NOMO-1 treated with DMSO at 0.1 percent for 48 hours (cell line): ENCODE measurements around the gene MAMDC2.

Experiments
- DNase-seq: peaks from one replicate; lab custom pipeline; 2025; ENCODE audit not compliant: unreplicated experiment; lab: John Stamatoyannopoulos, UW

MAMDC2 gene

GRCh38 chr9:70257991-70258691 is 214.5 kb downstream of the MAMDC2 start:
- DNase-seq: peak; percentile 2

DNA sequence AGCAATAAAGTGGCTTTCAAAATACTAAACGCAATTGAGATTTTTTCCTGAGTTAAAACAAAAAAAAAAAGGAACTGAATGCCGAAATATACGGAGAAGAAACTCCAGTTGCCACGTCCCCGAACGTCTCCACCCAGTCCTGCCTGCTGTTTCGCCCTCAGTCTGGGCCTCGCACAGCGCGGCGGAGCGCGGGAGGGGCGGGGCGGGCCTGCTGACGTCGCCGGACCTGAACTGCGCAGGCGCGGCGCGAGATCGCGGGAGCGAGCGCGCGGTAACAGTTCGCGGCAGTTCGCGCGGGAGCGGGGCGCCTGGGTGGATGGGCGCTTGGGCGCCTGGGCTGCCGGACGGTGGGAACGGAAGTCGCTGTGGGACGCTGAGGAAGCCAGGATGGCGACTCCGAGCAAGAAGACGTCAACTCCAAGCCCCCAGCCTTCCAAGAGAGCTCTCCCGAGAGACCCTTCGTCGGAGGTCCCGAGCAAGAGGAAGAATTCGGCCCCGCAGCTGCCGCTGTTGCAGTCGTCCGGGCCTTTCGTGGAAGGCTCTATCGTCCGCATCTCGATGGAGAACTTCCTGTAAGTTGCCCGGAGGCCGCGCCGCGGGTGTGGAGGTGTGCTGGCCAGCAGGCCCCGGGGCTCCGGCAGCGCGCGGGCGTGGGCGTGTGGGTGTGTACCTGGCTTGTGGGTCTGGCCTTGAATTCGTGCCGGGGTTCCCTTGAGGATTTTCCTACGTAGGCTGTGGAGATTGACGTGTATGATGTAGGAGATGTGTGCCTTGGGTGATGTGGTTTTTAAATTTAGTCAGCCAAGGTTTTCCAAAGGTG is 215.3 kb downstream of the MAMDC2 start, which contains the start of gene SMC5:
Gene SMC5, plus strand, starts transcription at position 287 of the 820 bp plus-strand sequence. Its CDS starts 101 bp downstream, at position 388.
- DNase-seq: peak; percentile 62

DNA sequence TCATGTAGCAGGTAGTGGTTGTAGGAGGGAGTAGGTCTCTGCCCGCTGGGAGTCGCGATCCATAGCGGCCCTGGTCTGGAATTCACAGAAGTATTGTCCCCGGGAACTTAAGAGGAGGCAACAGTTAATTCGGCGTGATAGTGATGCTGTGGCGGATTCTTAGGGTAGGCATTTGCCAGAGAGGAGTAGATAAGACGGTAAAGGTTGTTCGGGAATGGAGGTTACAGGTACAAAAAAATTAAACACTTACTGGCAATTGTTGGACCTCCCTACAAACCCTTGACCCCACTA is 215.8 kb downstream of the MAMDC2 start:
- no peak for DNase-seq

DNA sequence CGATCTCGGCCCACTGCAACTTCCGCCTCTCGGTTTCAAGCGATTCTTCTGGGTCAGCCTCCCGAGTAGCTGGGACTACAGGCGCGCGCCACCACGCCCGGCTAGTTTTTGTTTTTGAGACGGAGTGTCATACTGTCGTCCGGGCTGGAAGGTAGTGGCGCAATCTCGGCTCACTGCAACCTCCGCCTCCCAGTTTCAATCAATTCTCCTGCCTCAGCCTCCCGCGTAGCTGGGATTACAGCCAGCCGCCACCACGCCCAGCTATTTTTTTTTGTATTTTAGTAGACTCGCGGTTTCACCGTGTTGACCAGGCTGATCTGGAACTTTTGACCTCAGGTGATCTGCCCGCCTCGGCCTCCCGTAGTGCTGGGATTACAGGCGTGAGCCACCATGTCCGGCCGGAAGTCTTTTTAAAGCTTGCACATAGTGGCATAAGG is 216.4 kb downstream of the MAMDC2 start:
- DNase-seq: no peak

GRCh38 chr9:70260606-70261005 is 217.0 kb downstream of the MAMDC2 start:
- DNase-seq: no peak

DNA sequence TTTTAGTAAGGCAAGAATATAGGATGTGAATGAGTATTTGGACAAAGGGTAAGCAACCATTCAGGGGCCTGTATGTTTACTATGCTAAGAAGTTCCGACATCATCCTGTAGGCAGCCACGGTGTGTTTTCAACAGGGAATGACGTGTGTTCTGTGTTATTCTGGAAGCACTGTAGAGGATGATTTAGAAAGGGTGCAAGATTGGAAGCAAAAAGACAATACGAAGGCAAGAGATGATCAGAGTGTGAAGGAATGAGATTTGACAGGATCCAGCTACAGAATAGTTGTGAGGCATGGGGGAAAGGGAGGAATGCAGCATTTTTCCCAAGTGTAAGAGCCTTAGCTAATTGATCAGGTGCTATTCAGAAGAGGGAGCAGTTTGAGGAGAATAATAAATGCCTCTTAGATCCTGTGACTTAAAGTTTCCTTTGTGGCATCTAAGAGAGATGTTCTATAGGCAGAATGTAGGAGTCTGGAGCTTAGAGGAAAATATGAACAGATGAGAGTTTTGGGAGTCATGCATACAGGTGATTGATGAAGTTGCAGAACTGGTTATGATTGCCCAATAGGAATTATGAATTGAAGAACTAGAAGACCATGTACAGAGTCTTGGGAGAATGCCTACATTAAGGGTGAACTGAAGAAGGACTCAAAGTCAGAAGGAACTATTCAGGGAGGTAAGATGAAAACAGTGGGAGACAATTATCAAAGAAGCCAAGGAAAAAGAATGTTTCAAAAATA is 217.7 kb downstream of the MAMDC2 start:
- DNase-seq: peak; percentile 0

DNA sequence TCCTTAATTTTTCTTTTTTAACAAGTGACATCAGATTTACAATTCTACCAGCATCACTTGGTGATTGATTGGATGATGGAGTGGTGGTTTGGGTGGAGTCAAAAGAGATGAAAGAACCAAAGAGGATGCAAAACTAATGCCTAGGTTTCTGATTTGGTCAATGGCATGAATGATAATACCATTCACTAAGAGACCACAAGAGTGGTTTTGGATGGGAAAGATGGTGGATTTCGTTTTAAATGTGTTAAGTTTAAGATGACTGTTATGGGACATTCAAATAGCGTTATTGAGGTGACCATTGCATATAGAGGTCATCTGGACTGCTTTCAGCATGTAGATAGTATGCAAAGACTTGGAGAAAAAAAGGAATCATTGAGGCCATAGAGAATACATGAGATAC is 218.7 kb downstream of the MAMDC2 start:
- DNase-seq: no peak

- DNase-seq: no peak
Measured at GRCh38 chr9:70262948-70263347, 219.3 kb downstream of the MAMDC2 start.

DNA sequence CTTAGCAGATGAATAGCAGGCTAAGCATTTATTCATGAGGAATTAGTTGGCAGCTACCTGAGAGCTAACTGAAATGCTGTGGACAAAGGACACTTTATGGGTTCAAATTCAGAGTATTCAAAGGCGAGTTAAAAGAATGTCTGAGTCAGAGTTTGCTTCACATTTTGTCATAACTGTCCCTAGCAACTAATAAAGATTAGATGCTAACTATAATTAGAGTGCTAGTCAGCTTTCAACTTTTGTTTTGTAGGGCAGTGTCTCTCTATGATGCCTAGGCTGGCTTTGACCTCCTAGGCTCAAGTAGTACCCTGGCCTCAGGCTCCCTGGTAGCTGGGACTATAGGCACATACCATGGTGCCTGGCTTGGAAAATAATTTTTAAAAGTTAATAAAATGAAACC is 219.8 kb downstream of the MAMDC2 start:
- no peak for DNase-seq
